ENCODE results near the gene SOCS1.

Gene SOCS1

GRCh38 chr16:11257131-11257938 is 1.3 kb upstream of the SOCS1 start:
- peak overlapping the region; percentile 83 for H3K4me3 ChIP-seq (ENCODE audit: low read length)
- DNase-seq (ENCODE audit: low read depth) = peak; percentile 39
- peak; percentile 88 for TF ChIP-seq CTCF (conservative IDR thresholded peaks at IDR 0.05; ENCODE audit: low read depth, low read length)

- DNase-seq (ENCODE audit: low read depth) = no peak
- peak overlapping the region; percentile 83 for H3K4me3 ChIP-seq (ENCODE audit: low read length)
- TF ChIP-seq CTCF (conservative IDR thresholded peaks at IDR 0.05; ENCODE audit: low read depth, low read length) = no peak
Observed at GRCh38 chr16:11256661-11257130, 692 bp upstream of the SOCS1 start.

- peak overlapping the region; percentile 46 for H3K4me3 ChIP-seq (ENCODE audit: low read length)
- no peak for DNase-seq (ENCODE audit: low read depth)
- no peak for TF ChIP-seq CTCF (conservative IDR thresholded peaks at IDR 0.05; ENCODE audit: low read depth, low read length)
Observed at GRCh38 chr16:11254913-11255736, 879 bp downstream of the SOCS1 start.

GRCh38 chr16:11253995-11254912 is 1.8 kb downstream of the SOCS1 start:
- DNase-seq (ENCODE audit: low read depth) = no peak
- peak; percentile 12 for TF ChIP-seq CTCF (conservative IDR thresholded peaks at IDR 0.05; ENCODE audit: low read depth, low read length)
- no peak overlapping the region for H3K4me3 ChIP-seq (ENCODE audit: low read length)

GRCh38 chr16:11253009-11253994 is 2.7 kb downstream of the SOCS1 start:
- no peak overlapping the region for H3K4me3 ChIP-seq (ENCODE audit: low read length)
- no peak for TF ChIP-seq CTCF (conservative IDR thresholded peaks at IDR 0.05; ENCODE audit: low read depth, low read length)
- DNase-seq (ENCODE audit: low read depth) = no peak

Measured in retinal pigment epithelial cell (primary cell).